ENCODE measurements around the gene RAC3. TPM values are rescaled to one million over a fixed set of nuclear protein-coding genes. Genes with fewer than 3 reads are reported as not detected.

The RAC3 gene
- total RNA-seq, 1 donor from 2014 or later: 75.0 TPM

- Mint-ChIP-seq H3K36me3 (ENCODE audit: low read depth) (peaks cover 5% of the 10 kb centered on the region), H3K9me3 (no peaks in the 10 kb centered on the region), H3K27me3 (ENCODE audit: low read depth) (no peaks in the 10 kb centered on the region), H3K4me3 (no peak overlapping the region), H3K27ac (ENCODE audit: unreplicated experiment) (peak overlapping the region; percentile 43), H3K4me1 (peaks cover 41% of the 10 kb centered on the region)
- DNase-seq (ENCODE audit: low read depth, low spot score): no peak
- TF ChIP-seq, protein P1, sequence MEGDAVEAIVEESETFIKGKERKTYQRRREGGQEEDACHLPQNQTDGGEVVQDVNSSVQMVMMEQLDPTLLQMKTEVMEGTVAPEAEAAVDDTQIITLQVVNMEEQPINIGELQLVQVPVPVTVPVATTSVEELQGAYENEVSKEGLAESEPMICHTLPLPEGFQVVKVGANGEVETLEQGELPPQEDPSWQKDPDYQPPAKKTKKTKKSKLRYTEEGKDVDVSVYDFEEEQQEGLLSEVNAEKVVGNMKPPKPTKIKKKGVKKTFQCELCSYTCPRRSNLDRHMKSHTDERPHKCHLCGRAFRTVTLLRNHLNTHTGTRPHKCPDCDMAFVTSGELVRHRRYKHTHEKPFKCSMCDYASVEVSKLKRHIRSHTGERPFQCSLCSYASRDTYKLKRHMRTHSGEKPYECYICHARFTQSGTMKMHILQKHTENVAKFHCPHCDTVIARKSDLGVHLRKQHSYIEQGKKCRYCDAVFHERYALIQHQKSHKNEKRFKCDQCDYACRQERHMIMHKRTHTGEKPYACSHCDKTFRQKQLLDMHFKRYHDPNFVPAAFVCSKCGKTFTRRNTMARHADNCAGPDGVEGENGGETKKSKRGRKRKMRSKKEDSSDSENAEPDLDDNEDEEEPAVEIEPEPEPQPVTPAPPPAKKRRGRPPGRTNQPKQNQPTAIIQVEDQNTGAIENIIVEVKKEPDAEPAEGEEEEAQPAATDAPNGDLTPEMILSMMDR (conservative IDR thresholded peaks at IDR 0.05): no peak
Observed at GRCh38 chr17:81993729-81994592, 37.5 kb upstream of the RAC3 start.

DNA sequence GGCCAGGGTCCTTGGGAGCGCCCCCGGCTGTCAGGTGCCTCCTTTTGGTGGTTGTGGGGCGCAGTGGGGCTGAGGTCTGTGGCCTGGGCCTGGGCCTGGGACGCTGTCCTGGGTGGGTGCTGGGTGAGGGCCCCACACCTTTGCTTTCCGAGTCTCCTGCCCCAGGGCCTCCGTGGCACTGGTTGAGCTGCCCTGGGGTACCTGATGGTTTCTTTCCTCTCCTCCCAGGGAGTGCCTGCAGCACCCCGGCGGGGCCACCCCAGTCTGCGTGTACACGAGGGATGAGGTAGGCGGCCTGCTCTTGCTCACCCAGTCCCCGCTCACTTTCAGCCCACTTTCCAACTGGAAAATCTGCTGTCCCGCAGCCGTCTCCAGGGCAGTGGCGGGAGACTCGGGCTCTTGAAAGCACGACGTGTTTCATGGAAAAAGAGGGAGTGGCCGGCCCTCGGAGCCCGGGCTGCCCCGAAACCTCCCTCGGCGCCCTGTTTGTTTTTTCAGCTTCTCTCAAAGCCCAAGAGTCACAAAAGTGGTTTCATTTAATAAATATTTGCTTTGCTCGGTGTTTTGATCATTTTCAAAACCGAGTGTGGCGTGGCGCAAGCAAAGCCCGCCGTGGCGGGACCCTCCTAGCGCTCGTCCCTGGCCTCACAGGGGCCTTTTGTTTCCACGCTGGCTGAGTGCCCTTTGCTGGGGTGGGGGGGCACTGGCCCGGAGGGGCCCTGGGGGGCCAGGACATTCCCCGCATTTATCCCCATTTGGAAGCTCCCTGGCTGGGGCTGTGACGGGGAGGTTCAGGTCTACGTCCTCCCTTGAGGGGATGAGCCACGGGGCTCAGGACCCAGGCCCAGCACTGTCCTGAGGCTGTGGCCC is 36.6 kb upstream of the RAC3 start:
- peak overlapping the region; percentile 54 for H3K4me3 Mint-ChIP-seq
- peaks cover 5% of the 10 kb centered on the region for H3K36me3 Mint-ChIP-seq (ENCODE audit: low read depth)
- DNase-seq (ENCODE audit: low read depth, low spot score): no peak
- no peaks in the 10 kb centered on the region for H3K27me3 Mint-ChIP-seq (ENCODE audit: low read depth)
- TF ChIP-seq, protein P1 (conservative IDR thresholded peaks at IDR 0.05): no peak
- peak overlapping the region; percentile 62 for H3K27ac Mint-ChIP-seq (ENCODE audit: unreplicated experiment)
- H3K9me3 Mint-ChIP-seq: no peaks in the 10 kb centered on the region
- H3K4me1 Mint-ChIP-seq: peaks cover 41% of the 10 kb centered on the region

DNA sequence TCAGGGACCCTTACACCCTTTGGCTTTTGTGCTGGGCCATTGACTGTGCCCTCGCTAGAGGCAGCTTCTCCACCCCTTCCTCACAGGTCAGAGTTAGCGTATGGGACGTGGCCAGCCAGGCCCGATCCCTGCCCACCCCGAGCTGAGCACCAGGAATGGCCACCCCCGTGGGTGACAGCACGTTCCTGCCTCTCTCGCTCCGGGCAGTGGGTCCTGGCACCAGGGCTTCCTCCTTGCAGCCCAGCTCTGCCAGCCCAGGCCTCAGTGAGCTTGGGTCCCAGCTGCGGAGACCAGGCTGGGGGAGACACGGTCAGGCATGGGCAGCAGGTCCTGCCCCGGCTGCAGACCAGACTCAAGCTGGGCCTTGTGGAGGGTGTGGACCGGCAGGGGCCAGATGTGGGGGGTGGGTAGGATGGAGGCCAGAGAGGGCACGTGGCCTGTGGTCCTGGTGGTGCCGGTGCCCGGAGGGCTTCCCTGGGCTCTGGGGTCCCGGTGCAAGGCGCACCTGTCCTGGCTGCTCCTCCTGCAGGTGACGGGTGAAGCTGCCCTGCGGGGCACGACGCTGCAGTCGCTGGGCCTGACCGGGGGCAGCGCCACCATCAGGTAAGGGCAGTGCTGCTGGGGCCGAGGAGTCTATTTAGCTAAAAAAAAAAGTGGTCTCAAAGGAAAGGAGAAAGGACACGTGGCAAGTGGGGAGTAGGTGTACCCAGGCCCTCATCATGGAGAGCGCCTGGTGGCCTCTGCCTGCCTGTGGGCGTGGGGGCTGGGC is 35.8 kb upstream of the RAC3 start:
- H3K27me3 Mint-ChIP-seq (ENCODE audit: low read depth): no peaks in the 10 kb centered on the region
- TF ChIP-seq, protein P1 (conservative IDR thresholded peaks at IDR 0.05): no peak
- no peak overlapping the region for H3K4me3 Mint-ChIP-seq
- peaks cover 38% of the 10 kb centered on the region for H3K4me1 Mint-ChIP-seq
- DNase-seq (ENCODE audit: low read depth, low spot score): no peak
- no peak overlapping the region for H3K27ac Mint-ChIP-seq (ENCODE audit: unreplicated experiment)
- no peaks in the 10 kb centered on the region for H3K9me3 Mint-ChIP-seq
- peaks cover 2% of the 10 kb centered on the region for H3K36me3 Mint-ChIP-seq (ENCODE audit: low read depth)

- TF ChIP-seq, protein P1 (conservative IDR thresholded peaks at IDR 0.05): no peak
- Mint-ChIP-seq H3K27me3 (ENCODE audit: low read depth) (no peaks in the 10 kb centered on the region), H3K4me1 (peaks cover 34% of the 10 kb centered on the region), H3K4me3 (no peak overlapping the region), H3K36me3 (ENCODE audit: low read depth) (no peaks in the 10 kb centered on the region), H3K9me3 (no peaks in the 10 kb centered on the region), H3K27ac (ENCODE audit: unreplicated experiment) (no peak overlapping the region)
- no peak for DNase-seq (ENCODE audit: low read depth, low spot score)
Observed at GRCh38 chr17:81996232-81996756, 35.2 kb upstream of the RAC3 start.
